Fibroblast of peridontal ligament (primary cell): ENCODE results near the gene RAP1A.
A peak's percentile ranks its signal among the peaks of the same experiment; 100 is the strongest.

ENCODE experiments used
- DNase-seq: peaks from one replicate; pipeline ENCODE4 v3.0.0-alpha.2; 2010; ENCODE audit errors: extremely low read depth

RAP1A gene

DNA sequence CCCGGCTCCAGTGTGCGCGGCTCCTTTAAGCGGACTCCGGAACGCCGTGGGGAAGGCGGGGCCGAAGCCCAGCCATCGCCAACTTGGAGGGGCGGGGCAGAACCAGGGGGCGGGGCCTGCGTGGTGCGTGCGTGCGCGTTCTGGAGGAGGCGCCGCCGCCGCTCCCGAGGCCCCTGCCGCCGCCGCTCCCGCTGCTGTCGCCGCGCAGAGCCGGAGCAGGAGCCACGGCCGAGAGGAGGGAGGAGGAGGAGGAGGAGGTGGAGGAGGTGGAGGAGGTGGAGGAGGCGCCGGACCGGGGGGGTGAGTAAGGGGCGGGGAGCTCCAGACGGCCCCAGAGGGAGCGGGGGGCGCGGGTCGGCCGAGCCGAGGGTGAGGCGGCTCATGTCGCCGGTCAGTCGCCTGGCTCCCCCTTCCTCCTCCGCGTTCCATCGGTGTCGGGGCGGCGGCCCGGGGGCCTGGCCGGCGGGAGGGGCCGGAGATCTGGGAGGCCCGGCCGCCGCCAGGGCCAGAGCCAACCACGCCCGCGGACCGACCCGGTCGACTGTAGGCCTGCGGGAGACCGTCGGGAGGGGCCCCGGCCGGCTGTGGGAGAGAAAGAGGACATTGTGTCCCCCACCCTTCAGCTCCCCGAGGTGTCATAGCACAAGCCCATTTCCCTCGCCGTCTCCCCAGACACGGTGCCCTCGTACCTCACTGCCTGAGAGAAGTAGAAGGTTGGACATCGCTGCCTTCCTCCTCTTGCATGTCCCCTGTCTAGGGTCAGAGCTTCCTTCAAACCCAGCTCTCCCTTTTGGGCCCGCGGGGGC, at the start of gene RAP1A:
RAP1A (plus strand) TSS at position 155 of the 806 bp plus-strand sequence. CDS start 71,572 bp downstream, outside the sequence.
- peak; percentile 85 for DNase-seq

DNA sequence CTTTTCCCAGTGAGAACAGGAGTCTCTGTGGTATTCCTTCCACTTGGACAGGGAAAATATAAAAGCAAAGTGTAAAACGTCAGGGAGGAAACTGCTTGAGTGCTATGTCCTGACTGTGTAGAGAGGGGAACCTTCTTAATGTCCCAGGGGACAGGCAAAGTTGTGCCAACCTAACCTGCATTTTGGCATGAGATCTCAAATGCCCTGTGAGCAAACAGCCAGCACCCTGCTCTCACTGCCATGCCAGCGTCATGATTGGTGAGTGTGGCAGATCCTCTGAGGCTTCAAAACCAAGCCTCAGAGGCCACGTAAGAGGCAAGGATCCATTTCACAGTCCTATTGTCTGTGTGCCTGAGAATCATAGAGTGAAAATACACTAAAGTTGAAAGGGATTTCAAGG, 49.7 kb upstream of the RAP1A start:
- DNase-seq = no peak

DNA sequence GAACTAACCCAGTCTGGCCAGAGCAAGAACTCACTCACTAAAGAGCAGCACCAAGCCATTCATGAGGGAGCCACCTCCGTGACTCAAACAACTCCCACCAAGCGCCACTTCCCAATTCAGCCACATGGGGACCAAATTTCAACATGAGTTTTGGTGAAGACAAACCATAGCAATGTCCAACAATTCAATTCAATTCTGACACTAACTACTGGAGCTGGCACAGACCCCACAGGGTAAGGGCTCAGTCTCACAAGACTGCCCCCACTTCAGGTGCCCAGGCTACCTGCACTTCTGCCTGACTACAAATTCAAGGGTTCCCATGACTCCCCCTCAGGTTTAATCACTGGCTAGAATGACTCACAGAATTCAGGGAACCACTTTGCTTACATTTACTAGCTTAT, 48.8 kb upstream of the RAP1A start:
- DNase-seq = no peak

DNA sequence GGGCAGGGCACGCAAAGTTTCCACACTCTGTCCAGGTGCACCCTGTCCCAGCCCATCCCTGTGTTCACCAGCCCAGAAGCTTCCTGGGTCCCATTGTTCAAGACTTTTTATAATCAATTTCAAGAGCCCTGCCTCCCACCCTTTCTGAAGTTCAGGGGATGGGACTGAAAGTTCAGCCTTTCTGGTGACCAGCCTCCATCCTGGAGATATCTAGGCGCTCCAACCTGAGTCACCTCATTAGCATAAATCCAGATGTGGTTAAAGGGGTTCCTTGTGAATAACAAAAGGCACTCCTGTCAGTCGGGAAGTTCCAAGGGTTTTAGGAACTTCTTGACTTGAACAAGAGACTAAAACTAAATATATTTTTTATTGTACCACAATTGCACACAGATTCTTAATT, 48.4 kb upstream of the RAP1A start:
- DNase-seq = no peak

DNA sequence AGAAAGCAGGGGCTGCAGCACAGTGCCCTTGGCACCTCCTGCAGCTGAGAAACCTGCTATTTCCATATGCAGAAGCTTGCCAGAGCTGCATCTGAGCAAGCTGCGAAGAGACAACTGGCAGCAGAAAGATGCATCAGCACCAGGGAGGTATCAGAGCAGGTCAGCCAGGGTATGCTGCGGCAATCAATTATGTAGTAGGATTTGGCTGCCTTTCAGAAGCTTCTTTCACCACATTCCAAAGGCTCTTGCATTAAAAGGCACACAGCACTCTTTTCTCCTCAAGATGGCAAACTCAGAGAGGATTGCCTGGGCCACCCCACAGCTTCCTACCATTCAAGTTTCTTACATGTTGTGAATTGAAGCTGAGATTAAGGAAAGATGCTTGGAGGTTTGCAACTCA, 47.6 kb upstream of the RAP1A start:
- peak; percentile 81 for DNase-seq

DNA sequence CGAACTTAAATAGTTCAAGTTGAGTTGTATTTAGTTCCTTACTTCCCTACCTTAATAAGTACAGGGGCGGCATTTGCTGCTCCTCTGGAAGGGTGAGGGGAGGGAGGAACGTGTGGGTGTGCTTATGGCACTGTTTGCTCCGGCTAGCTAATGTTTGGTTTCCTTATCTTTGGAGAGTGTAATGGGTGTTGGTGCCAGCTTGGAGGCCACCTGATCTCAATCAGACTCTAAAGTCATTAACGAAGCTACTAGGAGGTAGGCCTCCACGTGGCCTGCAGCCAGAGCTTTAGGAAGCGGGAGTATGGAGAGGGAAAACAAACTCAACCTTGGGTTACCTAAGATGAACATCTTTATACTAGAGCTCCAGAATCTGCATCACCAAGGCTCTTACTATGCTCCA, 43.0 kb upstream of the RAP1A start:
- DNase-seq = no peak

DNA sequence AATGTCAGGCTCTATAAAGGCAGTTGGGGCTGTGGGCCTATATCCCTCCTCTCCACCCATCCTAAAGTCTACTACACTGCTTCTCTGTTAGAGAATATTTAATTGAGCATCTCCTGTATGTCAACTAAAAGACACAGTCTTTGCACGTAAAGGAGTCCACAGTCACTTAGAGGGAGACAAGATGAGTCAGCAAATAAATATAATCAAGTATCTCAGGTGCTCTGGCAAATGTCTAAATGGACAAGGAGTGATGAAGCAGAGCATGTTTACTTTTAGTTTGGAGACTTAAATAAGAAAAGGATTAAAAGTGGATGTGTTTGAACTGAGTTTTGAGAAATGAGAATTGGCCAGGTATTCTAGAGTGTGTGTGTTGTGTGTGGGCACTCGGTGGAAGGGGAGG, 41.8 kb upstream of the RAP1A start:
- no peak for DNase-seq

DNA sequence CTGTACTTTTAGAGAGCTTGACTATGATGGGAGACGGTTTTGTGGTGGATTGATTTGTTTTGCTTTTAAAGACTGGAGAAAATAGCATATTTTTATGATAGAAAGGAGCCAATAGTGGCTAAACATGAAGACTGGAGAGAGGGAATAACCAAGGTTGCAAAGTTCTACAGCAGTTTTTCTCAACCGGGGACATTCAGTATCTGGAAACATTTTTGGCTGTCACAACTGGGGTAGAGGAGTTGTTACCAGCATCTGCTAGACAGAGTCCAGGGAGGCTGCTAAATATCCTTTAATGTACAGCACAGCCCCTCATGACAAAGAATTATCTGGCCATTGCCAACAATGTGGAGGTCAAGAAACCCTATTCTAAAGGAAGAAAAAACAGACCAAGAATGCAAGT, 38.4 kb upstream of the RAP1A start:
- no peak for DNase-seq

DNA sequence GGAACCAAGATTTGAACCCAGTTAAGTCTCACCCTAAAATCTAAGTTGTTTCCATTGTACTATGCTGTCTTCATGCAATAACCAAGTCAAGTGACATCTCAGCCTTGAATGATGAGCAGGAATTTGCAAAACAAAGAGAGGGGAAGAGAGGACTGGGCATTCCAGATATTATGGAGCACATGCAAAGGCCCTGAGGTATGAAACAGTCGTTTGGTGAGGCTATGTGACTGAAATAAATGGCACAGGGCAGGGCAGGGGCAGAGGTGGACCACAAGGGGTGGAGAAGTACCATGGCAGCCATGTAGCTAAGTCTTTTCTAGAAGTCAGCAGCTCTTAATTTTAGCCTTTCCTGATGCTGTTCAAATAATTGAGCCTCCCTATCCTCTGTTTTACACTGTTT, 37.6 kb upstream of the RAP1A start:
- DNase-seq = no peak

DNA sequence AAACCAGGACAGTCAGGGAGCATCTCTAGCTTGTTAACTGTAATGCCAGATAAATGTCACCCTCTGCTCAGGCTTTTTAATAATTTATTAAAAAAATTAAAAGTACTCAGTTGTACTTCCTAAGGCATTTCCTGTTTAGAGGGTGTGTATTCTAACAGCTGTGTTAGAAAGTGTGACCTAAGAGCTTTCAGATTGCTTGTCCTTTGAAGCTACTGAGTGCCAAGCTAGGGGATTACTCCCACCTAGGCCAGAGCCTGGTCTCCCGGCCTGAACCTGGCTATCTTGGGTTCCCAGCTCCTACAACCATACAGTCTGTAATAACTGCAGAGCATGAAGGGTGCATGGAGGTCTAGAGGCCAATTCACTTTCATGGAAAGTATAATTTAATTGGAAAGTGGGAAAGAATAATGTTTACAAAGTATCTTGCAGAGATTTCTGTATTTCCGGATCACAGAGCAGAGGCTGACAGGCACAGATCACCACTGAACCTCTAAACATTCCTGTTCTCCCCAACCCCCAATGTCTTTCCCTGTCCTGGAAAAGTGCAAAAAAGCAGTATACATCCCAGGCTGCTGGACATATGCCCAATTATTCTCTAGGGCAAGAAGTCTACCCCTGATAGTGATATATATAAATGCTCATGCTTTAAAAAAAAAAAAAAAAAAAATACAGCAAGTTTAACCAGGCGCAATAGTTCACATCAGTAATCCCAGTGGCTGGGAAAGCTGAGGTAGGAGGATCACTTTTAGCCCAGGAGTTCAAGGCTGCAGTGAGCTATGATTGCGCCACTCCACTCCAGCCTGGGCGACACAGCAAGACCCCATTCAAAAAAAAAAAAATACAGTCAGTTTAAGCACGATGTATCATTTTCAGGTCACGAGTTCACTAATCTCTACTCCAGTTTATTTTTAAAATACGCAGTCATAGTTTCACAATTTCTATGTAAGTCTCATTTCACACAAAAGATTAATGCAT, 36.7 kb upstream of the RAP1A start:
- no peak for DNase-seq

DNA sequence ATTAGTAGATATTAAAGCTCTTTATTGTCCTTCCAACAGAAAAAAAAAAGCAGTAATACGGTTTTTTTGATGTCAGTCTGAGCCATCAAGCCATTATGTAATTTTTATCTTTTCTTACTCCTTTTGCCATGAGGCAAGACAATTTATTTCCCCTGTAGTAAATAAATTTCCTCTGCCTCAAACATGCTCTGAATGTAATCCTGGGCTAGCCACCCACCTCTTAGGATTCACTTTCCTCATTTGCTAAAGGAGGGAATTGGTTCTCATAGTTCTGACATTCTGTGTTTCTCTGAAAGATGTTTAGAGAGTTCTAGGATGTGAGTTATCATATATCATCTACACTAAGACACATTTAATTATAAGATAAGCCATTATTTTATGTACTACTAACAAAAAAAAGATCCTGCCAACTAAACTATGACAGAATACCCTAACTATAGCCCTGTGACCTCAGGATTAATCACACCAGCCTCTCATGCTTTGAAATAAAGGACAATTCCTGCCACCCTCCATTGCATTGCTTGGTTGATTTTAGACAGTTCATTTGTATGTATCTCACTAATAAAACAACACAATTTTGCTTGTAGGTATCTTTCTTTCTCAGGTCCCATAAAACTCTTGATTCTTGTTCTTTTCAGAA, 34.0 kb upstream of the RAP1A start:
- DNase-seq = no peak

DNA sequence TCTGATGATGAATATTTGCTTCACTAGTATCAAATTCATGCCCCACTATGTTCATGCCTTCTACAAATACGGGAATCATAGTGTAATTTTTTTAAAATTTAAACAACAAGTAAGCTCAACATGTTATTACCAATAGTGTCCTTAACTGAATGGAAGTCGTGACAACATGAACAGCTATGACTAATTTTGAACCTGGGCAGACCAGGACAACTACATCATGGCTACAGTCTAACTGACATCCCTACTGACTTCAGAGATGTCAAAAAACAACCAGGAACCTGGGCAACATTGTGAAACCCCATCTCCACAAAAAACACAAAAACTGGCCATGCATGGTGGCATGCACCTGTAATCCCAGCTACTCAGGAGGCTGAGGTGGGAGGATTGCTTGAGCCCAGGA, 33.5 kb upstream of the RAP1A start:
- DNase-seq = no peak

DNA sequence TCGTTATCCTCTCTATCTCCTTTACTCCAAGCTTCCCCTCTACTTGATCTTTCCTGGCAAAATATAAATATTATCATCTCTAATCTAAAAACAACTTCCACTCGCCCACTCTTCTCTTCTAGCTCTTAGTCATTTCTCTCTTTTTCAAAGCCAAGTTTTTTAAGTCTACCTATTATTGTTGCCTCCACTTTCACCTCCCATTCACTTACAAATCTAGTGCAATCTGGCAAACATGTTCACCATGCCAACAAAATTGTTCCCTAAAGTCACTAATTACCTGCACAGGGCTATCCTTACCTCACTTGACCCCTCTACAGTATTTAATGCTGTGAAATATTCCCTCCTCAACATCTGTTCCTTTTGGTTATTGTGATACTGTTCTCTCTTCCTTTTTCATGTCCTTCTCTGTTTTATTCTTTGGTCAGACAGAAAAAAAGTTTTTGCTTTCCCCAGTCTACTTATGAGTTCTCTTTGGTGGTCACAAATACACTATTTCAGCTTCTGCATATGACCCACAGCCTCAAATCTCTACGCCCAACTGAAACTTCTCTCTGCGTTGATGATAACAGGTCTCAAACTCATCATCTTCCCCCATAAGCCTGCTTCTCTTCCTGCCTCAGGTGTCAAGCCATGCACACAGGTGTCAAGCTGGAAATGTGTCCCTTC, 31.9 kb upstream of the RAP1A start:
- no peak for DNase-seq

DNA sequence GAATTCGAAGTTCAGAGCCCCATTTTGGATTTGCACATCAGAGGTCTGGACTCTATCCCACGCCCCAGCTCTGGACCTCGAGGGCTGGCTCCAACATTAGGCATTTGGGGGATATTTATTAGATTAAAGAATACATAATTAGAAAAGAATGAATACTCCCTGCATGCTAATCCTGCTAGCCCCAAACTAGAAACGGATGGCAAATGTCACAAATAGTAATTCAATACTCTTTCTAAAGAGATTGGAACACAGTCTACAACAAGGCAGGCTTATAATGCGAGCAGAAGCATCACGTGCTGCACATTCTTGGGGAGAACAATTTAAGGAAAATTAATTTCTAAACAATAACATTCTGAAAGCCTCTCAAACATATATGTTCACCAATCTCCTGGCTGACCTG, 27.7 kb upstream of the RAP1A start:
- no peak for DNase-seq

DNA sequence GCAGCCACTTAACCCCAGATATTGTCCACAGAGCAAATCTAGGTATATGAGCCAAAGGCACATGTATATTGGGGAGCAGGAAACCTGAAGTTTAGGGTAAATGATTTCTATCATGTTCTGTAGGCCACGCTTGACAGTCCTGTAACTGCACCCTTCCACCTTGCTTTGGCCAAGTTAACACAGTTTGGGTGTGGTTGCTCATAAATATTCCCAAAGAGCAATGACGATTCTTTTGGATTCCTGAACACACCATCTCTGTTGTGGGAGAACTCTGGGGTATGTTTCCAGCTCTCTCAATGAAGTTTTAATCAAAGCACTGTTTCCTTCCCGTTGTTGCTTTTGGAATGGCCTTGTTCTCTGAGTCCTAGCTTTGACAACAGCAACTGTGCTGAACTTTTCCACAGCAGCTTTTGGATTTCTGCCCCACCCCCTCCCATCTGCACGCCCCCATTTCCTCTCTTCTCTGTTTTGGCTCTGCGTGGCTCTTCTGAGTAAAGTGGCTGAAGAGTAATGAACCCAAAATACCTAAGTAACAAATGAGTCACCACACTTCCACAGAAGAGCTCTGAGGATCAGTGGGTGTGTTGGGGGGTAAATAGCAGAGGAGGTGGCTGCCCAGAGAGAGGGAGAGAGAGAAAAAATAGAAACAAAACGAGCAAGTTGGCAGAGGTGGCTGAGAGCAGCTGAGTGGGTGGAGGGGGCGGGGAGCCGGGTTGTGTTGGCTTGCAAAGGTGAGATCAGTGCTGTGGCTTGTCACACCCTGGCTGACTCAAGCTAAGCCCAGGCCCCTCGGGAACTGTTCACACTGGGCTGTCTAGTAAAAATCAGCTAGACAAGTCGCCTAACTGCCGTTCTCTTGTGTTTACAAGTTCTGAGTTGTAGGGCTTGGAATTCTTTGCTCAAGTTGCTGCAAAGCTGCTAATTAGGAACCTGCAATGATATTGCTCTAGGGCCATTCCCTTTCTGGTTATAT, 26.9 kb upstream of the RAP1A start:
- peak; percentile 69 for DNase-seq

DNA sequence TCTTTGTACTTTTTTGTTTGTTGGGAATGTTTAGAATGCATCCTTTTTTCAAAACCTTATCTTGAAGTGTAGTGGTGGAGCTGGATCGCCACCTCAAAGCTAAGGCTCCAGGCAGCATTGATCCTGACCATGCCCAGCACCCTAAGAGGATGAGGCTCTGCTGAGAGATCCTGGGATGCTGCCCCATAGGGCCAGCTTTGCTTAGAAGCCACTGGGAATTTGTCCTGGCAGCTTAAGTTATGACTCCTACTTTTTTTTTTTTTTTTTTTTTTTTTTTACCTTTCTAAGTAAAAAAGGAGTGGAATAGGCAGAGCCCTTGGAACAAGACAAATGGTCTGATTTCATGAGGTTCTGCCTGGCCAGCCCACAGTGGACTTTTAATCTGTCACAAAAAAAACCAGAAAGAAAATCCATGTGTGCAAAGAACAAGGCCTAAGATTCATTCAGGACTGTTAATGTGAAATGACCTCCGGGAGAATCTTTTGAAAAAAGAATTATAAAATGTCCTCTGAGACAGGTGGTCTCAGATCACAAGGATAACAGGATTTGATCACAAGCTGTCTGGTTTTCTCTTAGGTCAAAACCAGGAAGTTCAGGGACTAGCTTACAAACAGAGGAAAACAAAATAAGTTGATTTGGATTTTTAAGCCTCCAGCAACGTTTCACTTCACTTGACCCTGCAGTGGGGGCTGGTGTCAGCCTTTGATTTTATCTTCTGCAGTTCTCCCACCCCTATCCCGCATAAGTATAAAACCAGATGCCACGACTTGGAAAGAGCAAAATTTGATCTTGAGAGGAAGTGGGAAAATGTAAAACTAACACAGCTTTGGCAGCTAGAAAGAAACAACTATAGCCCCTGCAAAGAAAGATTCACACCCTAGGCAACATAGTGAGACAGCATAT, 25.9 kb upstream of the RAP1A start:
- no peak for DNase-seq

DNA sequence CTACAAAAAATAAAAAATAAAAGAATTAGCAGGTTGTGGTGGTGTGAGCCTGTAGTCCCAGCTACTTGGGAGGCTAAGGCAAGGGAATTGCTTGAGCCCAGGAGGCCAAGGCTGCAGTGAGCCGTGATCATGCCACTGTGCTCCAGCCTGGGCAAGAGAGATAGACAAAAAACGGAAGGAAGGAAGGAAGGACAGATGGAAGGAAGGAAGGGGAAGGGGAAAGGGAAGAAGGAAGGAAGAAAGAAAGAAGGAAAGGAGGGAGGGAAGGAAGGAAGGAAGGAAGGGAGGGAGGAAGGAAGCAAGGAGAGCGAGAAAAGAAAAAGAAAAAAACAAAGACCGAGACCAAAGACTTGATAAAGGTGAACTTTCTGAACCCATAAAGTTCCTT, 25.3 kb upstream of the RAP1A start:
- no peak for DNase-seq

DNA sequence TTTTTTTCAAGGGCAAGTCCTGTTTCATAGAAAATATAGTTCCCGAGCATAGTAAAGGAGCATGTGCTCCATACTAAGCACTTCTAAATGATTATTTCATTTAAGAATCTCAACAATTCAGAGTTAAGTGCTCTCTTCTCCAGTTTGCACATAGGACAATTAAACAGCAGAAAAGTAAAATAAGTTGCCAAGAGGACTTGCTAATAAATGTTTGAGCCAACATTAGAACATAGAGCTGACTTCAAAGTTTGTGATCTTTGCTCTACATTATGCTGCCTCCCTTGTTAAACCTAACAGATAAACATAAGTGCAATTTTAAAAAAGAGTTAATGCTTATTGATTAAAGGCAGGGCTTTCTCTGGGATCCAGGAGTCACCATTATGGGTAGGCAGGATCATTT, 23.8 kb upstream of the RAP1A start:
- DNase-seq = no peak

DNA sequence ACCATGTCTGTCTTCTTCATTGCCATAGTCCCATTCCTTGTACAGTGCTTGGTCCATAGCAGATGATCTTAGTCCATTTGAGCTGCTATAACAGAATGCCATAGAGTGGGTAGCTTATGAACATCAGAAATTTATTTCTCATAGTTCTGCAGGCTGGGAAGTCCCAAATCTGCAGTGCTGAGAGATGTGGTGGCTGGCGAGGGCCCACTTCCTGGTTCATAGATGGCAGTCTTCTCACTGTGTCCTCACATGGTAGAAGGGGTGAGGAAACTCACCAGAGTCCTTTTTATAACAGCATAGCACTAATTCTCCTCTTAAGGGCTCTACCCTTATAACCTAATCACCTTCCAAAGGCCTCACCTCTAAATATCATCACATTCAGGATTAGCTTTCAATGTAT, 23.1 kb upstream of the RAP1A start:
- DNase-seq = no peak

DNA sequence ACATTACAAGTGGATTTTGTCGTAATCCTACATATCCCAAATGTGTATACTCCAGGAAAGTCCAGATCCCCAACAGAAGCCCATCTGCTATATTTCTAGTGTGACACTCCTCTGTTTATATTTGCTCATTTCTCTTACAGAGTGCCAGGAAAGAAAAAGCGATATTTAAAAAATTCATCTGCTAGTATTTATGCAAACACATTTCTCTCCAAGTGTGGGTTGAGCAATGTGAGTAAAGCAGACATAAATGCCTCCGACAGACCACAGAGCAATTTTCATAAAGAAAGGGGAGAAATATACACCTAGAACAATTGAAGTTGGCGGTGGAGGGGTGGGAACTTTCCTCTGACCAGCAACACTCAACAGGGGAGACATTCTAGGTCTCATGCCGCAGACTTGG, 22.2 kb upstream of the RAP1A start:
- peak; percentile 77 for DNase-seq
